GM12892 (cell line): ENCODE results near the gene MEDAG.

Experiments used
- DNase-seq: peaks from one replicate; pipeline ENCODE4 v3.0.0; 2011; ENCODE audit not compliant: insufficient read length
- FAIRE-seq: peaks from 2 replicates; lab custom pipeline; 2011; peaks lifted over from hg19 to GRCh38; lab: Jason Lieb, UNC
- POLR2A ChIP-seq: IDR thresholded peaks from 2 replicates; pipeline ENCODE4 v1.6.1; 2011; ENCODE audit warnings: low read depth, low read length, control low read depth
- POLR2AphosphoS5 ChIP-seq: IDR thresholded peaks from 2 replicates; pipeline ENCODE4 v1.6.1; 2011; ENCODE audit warnings: low read depth, low read length, control low read depth
- TAF1 ChIP-seq: IDR thresholded peaks from 2 replicates; pipeline ENCODE4 v1.6.1; 2011; ENCODE audit warnings: low read depth, mild to moderate bottlenecking, control low read depth, low read length, borderline replicate concordance

Gene MEDAG

GRCh38 chr13:30898678-30899241, 7.3 kb upstream of the MEDAG start:
- FAIRE-seq, result no peak
- TF ChIP-seq TAF1 (no peak), POLR2A (no peak), POLR2AphosphoS5 (no peak)
- DNase-seq, result no peak

DNA sequence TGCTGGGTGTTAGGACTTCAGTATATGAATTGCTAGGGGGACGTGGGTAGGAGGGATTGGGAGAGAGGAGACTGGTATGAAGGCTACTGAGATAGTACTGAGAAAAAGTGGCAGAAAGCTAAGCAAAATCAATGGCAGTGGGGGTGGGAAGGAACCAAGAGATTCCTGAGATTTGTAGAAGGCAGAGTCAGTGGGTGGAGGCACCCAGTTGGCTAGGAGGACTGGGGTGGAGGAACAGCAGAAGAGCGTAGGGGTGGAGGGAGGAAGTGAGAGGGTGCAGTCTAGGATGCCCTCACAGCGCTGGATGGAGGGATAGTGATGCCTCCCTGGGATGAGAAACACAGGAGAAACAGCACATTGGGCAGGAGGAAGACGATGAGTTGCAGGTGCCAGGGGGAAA, 5.6 kb upstream of the MEDAG start:
- DNase-seq (no peak), FAIRE-seq (no peak)
- TF ChIP-seq POLR2AphosphoS5, result no peak
- TF ChIP-seq TAF1, result no peak
- TF ChIP-seq POLR2A, result no peak

DNA sequence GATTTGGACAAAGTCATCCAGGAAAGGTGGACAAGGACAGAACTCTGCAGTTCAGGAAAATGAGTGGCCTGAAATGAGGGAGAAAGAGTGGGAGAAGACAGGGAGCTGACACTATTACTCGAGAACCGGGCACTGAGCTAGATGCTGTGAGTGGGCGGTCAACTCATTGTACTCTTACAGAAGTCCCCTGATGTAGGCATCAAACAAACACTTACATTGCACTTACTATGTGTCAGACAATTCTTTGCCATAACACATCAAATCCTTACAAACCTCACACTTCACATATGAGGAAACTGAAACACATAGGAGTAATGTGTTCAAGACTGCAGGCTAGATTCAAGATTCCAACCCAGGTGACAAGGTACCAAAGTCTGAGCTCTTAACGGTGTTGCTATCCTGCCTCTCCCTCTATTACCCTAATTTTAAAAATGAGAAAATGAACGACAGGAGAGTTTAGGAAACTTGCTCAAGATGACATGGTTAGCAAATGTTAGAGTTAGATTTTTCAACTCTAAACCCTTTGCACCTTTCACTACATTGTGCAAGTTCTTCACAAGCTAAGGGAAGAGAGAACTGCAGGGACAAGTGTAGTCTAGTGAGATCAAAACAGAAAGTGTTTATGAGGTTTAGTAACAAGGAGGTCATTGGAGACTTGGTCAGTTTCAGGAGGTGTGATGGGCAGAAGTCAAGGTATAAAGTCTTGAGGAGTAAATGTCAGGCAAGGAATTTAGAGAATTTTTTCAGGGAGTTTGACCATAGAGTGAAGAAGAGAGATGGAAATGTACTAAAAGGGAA, 4.9 kb upstream of the MEDAG start:
- TF ChIP-seq POLR2A, result no peak
- TF ChIP-seq POLR2AphosphoS5, result no peak
- no peak for TF ChIP-seq TAF1
- FAIRE-seq (no peak), DNase-seq (no peak)

DNA sequence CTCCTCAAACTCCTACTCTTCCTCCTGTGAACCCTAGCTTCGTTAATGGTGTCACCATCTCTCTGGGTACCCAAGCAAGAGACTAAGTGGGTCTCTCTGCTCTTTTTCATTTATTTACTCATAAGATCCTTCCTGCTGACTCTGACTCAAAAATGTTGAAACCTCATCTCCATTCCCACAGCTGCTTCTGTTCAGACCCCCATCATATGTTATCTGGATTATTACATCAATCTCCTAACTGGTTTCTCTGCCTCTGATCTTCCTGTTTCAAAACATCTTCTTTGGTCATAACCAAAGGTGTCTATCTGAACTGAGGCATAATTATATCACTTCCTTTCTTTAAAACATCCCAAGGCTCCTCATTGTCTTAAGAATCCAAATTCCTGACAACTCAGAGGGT, 2.0 kb upstream of the MEDAG start:
- TF ChIP-seq POLR2A, result no peak
- TF ChIP-seq TAF1, result no peak
- no peak for TF ChIP-seq POLR2AphosphoS5
- FAIRE-seq, result no peak
- no peak for DNase-seq

DNA sequence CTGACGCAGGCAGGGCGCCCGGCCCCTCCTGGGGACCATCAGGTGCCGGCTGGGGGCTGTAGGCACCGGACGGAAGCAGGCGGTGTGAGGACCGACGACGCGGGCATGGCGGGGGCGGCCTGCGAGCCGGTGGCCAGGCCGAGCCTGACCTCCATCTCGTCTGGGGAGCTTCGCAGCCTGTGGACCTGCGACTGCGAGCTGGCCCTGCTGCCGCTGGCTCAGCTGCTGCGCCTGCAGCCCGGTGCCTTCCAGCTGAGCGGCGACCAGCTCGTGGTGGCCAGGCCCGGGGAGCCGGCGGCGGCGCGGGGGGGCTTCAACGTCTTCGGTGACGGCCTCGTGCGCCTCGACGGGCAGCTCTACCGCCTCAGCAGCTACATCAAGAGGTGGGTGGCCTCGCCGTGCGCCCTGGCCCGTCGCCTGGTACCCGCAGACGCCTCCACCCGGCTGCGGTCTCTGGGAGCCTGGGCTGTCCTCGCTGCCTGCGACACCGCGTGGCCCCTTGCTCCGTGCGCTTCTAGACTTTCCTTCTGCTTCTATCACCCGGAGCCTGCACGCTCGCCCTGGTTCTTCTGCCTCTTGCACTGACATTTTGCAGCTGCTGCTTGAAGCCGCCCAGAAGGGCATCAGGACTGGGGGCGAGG, 460 bp downstream of the MEDAG start:
- TF ChIP-seq POLR2A, result no peak
- no peak for TF ChIP-seq POLR2AphosphoS5
- TF ChIP-seq TAF1, result no peak
- FAIRE-seq, result no peak
- DNase-seq, result no peak

DNA sequence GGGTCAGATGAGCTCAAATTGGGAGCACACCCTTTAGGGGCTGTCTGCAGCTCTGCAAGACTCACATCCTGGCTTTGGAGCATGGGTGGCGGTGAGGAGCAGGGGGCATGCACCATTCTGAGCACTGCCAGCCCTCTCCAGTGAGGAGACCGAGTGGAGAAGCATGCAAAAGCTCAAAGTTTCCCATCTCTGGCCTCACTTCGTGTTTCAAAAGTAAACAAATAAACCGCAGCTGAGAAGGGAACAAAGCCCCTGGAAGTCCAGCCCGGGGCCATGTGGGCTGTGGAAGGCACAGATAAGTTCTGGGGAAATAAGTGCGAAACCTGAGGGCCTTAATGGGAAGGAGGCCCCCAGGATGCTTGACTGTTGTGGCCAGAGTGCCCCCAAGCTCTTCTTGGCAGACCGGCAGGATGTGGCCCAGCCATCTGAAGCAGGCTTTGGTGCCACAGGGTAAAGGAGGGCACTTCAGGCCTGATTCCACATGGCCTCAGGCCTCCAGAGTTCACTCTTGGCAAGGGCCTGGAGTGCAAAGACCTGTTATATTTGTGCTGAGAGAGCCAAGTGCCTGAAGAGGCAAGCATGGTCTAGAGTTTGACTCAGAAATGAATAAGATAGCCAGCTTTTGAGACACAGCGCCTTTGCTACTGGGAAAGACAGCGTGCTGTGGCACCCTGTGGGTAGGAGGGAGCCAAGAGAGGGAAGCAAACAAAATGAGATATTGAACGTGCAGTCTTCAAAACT, 1.2 kb downstream of the MEDAG start:
- no peak for TF ChIP-seq TAF1
- no peak for TF ChIP-seq POLR2AphosphoS5
- TF ChIP-seq POLR2A, result no peak
- DNase-seq (no peak), FAIRE-seq (no peak)

GRCh38 chr13:30908416-30908980, 2.4 kb downstream of the MEDAG start:
- DNase-seq (no peak), FAIRE-seq (no peak)
- TF ChIP-seq POLR2A, result no peak
- no peak for TF ChIP-seq TAF1
- TF ChIP-seq POLR2AphosphoS5, result no peak

GRCh38 chr13:30910676-30911075, 4.6 kb downstream of the MEDAG start:
- TF ChIP-seq POLR2AphosphoS5 (no peak), POLR2A (no peak), TAF1 (no peak)
- DNase-seq (no peak), FAIRE-seq (no peak)

DNA sequence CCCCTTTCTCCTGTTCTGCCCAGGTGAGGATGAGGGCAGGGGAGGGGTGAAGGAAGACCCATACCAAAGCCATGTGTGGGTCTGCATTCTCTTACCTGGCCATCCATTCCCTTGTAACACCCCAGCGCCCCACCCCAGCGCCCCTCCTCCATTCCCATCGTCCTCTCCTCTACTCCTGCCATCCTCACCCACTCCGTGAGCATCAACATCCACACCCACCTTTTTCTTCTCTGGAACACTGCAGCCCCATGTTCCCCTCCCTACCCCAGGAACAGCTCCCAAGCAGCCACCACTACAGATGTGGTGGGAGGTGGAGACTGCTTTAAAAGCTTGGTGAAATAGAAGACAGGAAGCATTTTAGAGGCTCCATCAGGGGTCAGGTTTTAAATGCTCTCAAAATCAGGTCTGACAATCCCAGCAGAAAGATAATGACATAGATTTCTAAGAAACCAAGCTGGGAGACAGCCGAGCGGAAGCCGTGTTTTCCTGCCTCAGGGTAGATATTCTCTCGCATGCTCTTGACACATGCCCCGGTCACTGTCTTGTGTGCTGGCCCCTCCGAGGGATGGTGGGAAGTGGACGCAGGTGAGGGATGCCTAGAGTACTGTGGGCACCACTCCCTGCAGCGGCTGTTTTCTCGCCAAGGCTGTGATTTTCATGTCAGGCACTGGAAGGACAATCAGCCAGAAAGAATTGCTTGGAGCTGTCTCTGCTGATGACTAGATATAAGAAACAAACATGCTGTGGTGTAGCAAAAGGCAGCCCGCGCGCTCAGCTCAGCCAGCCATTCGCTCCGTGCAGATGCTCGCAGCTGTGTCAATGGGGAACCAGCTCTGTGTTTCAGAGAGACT, 9.8 kb downstream of the MEDAG start:
- FAIRE-seq, result no peak
- TF ChIP-seq POLR2AphosphoS5 (no peak), TAF1 (no peak), POLR2A (no peak)
- DNase-seq, result no peak

GRCh38 chr13:30916991-30917390, 10.9 kb downstream of the MEDAG start:
- no peak for TF ChIP-seq TAF1
- no peak for TF ChIP-seq POLR2A
- no peak for TF ChIP-seq POLR2AphosphoS5
- FAIRE-seq (no peak), DNase-seq (no peak)
